HG03457 (cell line): Measurements from ENCODE around the gene TJAP1.
"Not testable (repeated sequence)": the region's sequence is repeated elsewhere in the genome, so short reads cannot be mapped to it uniquely, and the experiment has no call there.

Source experiments
- ATAC-seq: cut with Tn5 transposase; IDR thresholded peaks from one replicate; pipeline ENCODE4 v1.9.1; 2021; ENCODE audit warnings: moderate number of reproducible peaks; ENCODE audit not compliant: unreplicated experiment

The TJAP1 gene

DNA sequence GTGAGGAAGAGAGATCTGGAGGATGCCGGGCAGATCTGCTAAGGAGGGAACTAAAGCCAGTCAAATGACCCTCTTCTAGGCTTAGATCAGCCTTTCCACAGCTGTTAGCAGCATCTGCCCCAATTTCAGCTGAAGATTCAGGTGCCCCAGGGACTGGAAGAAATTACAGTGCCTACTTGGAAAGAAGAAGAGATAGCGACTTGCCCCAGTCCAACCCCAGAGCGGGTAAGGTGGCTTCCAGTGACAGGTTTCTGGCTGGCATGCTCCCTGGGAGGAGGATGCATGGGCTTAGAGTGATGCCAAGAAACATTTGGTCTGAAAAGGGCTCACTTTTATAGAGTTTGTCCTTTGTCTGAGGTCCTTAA lies 620 bp downstream of the TJAP1 start:
- ATAC-seq: no peak

GRCh38 chr6:43481075-43481474 lies 3.7 kb downstream of the TJAP1 start:
- ATAC-seq: no peak

DNA sequence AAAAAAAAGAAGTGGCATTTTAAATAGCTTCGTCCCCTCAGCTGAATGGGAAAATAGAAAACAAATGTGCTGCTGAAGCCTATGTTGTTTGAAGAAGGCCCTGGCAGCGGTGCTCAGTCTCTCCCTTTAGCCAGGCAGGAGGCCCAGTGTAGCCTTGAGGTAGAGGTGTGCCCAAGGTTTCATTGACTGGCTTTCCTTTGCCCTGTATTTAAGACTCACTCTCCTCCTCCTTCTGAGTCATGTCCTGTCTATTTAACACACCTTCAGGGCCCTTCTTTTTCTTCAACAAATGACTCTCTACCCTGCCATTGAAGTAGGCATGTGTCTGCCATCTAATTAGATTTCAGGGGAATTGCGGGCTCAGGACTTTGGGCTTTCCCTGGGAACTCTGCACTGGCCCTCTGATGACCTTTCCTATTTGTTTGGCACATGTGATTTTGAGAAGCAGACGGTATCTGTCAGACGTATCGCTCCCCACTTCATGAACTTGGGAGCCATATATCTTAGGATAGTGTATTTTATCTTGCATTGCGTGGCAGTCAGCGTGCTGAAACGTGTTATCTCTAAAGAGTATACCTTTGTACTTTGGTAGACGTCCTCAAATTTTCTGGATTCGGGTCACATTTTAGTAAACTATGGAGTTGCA lies 4.3 kb downstream of the TJAP1 start:
- no peak for ATAC-seq

GRCh38 chr6:43488667-43489276 lies 11.4 kb downstream of the TJAP1 start:
- ATAC-seq: no peak

GRCh38 chr6:43489277-43490072 lies 12.1 kb downstream of the TJAP1 start:
- ATAC-seq: no peak

DNA sequence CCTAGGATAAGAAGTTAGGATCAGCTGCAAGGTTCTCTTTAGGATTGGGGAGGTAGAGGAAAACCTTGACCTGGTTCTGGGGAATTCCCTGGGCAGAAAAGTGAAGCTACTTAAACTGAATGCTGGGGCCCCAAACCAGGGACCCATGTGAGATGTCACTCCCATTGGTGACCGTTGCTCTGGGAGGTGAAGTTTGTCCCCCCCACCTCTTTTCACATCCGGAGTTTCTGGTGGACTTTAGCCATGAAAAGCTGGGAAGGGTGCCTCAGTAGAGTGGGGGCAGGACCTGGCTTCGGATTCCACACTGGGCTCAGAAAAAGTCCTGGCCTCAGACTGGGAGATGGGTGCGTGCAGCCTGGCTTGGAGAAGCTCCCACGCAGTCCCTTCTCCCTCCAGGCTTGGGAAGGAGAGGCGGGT lies 13.2 kb downstream of the TJAP1 start:
- ATAC-seq: no peak

- ATAC-seq: no peak
These were observed 14.6 kb downstream of the TJAP1 start for GRCh38 chr6:43491750-43492661.

GRCh38 chr6:43492673-43493072 lies 15.3 kb downstream of the TJAP1 start:
- ATAC-seq: no peak

- ATAC-seq: no peak
These were observed 15.9 kb downstream of the TJAP1 start for GRCh38 chr6:43493230-43493629.

DNA sequence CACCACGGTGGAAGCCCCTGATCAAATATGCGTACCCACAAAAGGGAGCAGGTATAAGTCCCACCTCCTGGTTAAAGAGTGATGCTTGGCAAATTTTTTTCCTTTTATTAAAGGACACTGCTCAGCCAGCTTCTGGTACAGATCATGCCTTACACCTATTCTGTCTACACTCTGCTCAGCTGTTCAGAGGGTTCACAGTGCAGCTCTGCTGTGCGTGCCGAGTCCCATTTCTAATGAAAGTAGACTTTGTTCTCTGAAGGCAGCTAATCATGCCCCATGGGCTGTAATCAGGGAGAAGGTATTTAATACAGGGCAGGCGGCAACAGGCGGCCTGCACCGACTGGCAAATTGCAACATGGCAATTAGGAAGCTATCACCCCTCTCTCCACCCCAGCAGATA lies 16.5 kb downstream of the TJAP1 start:
- ATAC-seq: no peak

- ATAC-seq: no peak
These were observed 17.0 kb downstream of the TJAP1 start for GRCh38 chr6:43494321-43494720.

GRCh38 chr6:43494766-43495165 lies 17.4 kb downstream of the TJAP1 start:
- ATAC-seq: no peak

- no peak for ATAC-seq
These were observed 18.1 kb downstream of the TJAP1 start for GRCh38 chr6:43495409-43495941.

DNA sequence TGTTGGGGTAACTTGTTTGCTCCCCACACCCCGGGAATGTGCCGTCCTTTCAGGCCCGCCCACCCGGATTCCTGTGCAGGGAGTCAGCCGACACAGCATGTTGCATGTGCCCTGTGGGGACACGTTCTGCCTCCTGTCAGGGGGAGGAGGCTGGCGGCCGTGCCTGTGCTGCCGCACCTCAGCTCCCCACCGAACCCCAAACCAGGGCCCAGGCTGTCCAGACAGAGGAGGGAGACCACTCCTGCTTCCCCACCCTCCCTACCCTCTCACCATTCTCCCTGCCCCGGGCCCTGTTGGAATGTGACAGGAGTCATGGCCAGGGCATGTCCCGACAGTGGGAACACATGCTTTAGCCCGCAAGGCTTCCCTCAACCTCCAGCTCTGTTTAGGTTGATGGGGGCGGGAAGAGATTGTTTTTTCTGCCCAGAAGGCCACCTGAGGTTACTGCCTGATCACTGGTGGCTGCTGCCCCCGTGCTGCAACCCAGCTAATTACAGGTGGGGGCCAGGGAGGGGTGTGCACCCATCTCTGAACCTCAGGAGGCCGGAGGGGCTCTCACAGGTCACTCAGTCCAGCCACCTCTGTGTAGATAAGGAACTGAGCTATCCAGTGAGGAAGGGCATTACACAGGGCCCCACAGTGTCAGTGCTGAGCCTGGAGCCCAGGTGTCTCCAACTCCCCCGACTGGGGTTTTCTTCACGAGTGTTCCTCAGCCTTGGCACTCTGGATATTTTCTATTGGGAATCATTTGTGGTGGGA lies 19.2 kb downstream of the TJAP1 start:
- no peak for ATAC-seq

DNA sequence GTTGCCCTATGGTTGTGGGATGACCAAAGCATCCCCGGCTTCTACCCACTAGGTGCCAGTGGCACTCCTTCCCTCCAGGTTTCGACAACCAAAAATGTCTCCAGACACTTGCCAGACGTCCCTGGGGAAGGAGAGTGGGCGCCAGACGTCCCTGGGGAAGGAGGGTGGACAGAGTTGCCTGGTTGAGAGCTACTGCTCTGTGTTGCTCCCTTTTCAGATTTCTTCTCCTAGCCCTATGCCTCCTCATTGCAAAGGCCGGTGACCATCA lies 19.7 kb downstream of the TJAP1 start:
- no peak for ATAC-seq

- no peak for ATAC-seq
These were observed 20.3 kb downstream of the TJAP1 start for GRCh38 chr6:43497689-43498088.

- not testable (repeated sequence) for ATAC-seq
These were observed 20.9 kb downstream of the TJAP1 start for GRCh38 chr6:43498291-43498690.

DNA sequence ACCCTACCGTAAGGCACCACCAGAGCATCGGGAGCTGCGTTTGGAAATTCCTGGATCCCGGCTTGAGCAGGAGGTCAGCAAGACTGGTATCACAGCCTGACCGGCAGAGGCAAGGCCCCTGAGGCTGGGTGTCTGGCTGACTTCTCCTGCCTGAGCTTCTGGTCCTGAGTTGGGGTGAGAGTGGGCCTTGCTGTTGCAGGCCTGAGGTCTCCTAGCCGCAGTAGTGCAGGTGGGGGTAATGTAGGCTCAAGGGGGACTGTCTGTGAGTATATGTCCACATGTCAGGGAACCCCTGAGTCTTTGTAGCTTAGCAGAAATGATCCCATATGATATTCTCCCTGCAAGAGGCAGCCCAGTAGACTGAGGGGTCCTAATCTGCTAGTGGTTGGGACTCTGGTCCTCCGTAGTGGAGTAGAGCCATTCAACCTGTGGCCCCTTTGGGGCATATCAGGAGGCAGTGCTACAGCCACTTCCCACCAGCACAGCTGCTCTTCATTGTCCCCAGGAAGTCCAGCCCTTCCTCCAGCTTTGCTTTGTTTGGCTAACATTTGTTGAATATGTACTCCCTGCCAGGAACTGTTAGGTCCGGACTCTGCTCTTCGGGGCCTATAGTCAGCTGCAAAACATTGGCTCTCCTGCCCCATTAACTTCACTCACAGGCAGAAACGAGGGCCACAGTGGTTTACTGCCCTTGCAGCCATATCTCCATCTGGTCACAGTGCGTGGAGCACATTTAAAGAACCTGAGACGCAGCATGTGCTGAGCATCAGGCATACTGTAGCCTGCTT lies 21.9 kb downstream of the TJAP1 start:
- no peak for ATAC-seq

- ATAC-seq: no peak
These were observed 23.6 kb downstream of the TJAP1 start for GRCh38 chr6:43500921-43501320.

DNA sequence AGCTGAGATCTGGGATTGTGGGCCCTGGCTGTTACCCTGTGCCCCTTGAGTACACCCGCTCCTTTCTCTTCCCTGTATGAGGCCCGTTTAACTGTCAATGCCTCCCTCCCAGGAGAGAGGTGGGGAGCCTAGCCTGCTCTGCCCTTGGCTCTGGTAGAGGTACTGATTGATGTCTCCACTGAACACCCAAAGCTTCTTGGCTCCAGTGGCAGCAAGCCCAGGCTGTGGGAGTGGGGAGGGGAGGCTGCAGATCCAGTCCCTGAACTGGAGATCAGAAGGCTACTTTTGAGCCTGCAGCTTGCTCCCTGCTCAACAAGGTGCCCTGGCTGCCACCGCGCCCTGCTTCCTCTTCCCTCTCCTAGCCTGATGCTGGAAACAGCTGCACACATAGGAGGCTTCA lies 25.3 kb downstream of the TJAP1 start:
- ATAC-seq: no peak
